HG03378 (cell line): Measurements from ENCODE around the gene RAPSN.

Experiments
- ATAC-seq: cut with Tn5 transposase; IDR thresholded peaks from one replicate; pipeline ENCODE4 v1.9.1; 2021; ENCODE audit warnings: mild to moderate bottlenecking, moderate library complexity; ENCODE audit not compliant: unreplicated experiment

Gene RAPSN

DNA sequence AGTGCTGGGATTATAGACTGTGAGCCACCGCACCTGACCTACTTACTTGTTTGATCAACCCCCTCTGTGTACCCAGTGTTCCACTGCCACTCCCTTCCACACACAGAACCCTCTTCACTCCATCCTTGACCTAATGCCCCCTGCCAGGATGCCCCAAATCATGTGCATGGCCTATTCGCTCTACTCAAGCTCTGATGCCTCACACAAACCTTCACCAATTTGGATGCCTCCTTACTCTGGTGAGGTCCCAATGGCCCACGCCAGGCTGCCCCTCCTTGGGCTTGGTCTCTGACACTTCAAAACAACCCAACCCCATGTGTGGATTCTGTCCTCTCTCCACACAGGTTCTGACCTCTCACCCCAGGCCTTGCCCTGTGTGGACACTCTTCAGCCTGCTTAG is 13.2 kb downstream of the RAPSN start:
- ATAC-seq = no peak

DNA sequence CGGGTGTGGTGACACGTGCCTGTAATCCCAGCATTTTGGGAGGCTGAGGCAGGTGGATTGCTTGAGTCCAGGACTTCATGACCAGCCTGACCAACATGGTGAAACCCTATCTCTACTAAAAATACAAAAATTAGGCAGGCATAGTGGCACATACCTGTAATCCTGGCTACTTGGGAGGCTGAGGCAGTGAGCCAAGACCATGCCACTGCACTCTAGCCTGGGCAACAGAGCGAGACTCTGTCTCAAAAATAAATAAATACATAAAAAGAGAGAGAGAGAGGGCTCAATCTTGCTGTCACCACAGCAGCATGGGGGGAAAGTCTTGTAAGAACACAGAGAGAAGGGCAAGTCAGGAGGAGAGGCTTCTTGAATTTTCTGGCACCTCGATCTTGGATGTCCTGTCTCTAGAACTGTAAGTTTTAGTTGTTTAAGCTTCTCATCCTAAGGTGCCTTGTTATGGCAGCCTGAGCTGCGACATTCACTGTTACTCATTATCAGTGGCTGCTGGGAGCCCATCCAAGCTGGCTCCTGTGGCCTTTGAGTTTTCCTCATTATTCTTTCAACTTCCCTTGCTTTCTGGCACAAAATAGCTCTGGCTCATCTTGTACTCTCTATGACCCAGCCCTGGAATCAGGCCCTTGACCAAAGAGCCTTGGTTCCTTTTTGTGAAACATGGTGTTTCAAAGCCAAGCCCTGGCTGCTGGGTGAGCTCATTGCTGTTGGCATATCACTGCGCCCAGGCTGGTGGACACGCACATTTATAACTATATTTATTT is 14.7 kb downstream of the RAPSN start:
- no peak for ATAC-seq

DNA sequence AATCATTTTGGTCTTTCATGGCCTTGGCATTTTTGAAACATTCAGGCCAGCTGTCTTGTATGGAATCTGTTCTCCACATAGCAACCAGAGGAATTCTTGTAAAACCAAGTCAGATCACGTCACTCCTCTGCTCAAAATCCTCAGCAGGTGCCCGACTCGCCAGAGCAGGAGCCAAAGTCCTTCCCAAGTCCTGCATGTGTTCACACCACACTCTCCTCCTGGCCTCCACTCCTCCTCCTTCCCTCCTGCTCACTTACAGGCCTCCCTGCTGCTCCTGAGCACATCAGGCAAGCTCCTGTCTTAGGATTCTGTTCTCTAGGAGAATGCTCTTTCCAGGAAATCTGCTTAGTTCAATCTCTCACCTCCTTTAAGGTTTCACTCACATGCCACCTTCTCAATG is 15.8 kb downstream of the RAPSN start:
- no peak for ATAC-seq

- ATAC-seq = no peak
These were observed 17.4 kb downstream of the RAPSN start for GRCh38 chr11:47431356-47432083.

GRCh38 chr11:47430524-47430923 is 18.4 kb downstream of the RAPSN start:
- ATAC-seq = no peak

GRCh38 chr11:47426062-47426956 is 22.6 kb downstream of the RAPSN start, which contains the start of gene PSMC3:
PSMC3 (minus strand) TSS chr11:47426439; CDS start chr11:47426279, 160 bp downstream.
- ATAC-seq = peak; percentile 78

DNA sequence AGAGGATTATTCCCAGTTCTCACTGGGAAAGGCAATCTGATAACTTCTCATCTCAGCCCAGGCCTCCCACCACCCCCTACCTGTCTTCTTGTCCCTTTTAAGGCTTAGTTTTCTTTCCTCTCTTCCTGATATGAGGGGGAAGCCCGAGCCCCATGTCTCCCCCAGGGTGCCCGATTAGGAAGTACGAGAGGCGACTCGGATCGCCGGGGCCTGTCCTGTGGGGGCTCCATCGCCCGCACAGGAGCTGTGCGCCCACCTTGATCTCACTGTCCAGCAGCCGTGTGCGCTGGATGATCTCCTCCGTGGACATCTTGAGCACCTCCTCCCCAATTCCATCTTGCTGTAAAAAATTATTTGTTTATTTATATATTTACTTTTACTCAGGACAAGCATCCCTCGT is 23.3 kb downstream of the RAPSN start:
- no peak for ATAC-seq

DNA sequence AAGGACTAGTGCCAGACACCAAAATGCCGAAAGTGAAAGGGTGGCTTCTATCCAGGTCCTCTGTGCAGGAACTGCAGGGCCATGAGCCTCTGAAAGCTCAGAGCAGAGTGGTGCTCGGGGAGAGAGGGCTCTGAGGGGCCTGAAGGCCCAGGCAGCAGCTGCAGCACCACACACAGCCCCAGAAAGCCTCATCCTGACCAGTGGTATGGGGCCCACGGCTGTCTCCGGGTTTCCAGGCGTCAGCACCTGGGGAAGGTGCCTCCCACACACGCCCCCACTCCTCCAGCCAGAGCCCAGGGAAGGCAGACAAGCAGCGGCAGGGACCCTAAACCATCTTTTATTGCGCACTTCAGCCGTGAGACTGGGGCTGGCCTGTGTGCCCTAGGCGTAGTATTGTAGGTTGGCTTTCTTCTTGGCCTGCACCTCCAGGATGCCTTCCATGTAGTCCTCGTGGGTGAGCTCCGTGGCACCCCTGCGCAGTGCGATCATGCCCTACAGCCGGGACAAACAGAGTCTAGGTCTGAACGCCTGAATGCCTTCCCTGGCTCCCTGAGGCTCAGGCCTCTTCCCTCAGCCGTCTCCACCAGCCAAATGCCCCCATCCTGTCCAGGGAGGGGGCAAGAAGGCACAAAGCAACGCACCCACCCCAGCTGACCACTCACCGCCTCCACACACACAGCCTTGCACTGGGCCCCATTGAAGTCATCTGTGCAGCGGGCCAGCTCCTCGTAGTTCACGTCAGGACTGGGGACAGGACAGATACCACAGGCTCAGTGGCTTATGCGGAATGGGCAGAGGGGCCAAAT is 30.3 kb downstream of the RAPSN start:
- no peak for ATAC-seq

- no peak for ATAC-seq
These were observed 31.2 kb downstream of the RAPSN start for GRCh38 chr11:47417712-47418111.

DNA sequence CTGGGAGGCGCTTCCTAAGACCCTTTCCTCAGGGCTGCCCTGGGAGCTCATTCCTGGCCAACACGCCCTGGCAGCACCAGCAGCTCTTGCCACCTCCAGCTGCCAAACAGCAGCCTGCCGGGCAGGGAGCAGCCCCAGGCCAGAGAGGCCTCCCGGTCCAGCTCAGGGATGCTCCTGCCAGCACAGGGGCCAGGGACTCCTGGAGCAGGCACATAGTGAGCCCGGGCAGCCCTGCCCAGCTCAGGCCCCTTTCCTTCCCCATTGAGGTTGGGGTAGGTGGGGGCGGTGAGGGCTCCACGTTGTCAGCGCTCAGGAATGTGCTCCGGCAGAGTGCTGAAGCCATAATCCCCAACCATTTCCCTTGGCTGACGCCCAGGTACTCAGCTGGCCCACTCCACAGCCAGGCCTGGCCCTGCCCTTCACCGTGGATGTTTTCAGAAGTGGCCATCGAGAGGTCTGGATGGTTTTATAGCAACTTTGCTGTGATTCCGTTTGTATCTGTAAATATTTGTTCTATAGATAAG is 32.9 kb downstream of the RAPSN start:
- no peak for ATAC-seq

- no peak for ATAC-seq
These were observed 33.7 kb downstream of the RAPSN start for GRCh38 chr11:47415091-47415854.

- ATAC-seq = no peak
These were observed 34.3 kb downstream of the RAPSN start for GRCh38 chr11:47414685-47415070.

- ATAC-seq = no peak
These were observed 34.8 kb downstream of the RAPSN start for GRCh38 chr11:47413908-47414684.

GRCh38 chr11:47413351-47413750 is 35.6 kb downstream of the RAPSN start:
- no peak for ATAC-seq

DNA sequence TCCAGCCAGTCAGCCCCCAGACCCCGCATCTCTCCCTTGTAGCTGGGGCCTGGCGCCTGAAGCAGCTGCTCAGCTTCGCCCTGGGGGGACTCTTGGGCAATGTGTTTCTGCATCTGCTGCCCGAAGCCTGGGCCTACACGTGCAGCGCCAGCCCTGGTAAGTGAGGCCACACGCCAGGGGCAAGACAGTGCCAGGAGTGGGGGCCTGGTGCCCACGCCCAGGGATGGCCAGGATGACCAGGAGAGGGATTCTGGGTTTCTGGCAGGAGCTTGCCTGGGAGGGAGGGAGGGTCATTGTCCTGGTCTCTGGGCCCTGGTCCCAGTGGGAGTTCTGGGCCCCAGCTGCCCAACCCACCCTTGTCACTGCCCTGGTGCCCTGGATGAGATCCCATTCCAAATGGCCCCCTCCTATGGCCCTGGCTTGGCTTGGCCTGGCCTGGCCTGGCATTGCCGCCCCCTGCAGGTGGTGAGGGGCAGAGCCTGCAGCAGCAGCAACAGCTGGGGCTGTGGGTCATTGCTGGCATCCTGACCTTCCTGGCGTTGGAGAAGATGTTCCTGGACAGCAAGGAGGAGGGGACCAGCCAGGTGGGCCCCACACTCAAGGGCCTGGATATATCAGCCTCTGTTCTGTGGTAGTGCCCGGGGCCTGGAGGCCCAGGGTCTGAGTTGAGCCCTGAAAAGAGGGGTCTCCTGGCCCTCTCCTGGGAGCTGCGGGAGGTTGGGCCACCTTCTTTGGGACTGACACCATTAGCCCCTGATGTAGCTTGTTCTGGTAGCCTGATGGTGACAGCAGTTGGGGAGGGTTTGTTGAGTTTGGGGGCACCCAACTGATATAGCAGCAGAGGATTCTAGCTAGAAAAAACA is 36.8 kb downstream of the RAPSN start:
- no peak for ATAC-seq

DNA sequence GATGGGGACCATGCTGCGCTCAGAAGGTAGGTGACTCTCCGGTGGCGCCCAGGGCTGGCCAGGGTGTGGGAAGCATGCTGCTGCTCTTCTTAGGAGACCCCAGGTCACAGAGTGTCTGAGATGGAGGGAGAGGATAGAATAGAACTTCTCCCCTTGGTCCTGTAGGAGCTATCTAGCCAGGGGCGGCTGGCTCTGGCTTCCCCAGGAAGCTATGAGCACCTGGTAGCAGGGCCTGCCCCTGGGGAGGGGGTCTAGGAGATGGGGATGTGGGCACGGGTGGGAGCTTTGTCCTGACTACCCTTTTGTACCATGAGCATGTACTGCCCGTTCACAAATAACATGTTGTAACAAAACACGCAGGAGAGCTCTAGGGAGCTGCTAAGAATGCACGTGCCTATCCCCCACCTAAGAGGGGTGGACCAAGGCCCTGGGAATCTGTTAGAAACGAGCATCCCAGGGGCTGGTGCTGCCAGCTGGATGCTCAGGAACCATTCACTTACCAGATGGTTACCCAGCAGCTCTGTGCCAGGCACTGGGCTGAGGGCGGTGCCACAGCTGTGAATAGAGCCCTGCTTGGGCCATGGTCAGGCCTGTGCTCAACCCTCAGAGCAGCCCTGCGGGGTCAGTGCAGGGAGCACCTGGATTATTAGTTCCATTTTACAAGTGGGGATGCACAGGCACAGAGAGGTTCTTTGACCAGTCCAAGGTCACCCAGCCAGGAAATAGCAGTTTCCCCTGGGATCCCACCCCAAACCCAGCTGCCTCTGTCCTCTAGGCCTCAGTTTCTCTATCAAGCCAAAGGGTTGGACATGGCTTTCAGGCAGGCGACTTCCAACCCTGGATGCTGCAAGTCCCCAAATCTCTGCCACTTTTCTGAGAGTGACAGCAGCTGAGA is 38.3 kb downstream of the RAPSN start:
- ATAC-seq = no peak
